GM12878 (cell line): ENCODE results near the gene MFSD8. TPM values are rescaled to one million over a fixed set of nuclear protein-coding genes. Genes with fewer than 3 reads are reported as not detected.

ENCODE experiments used
- ASH2L ChIP-seq: fragments of 300-600, 200-600 bp; sonication (generic); IDR thresholded peaks from 2 replicates; pipeline ENCODE4 v1.6.1; 2017; ENCODE audit warnings: low read depth, mild to moderate bottlenecking, borderline replicate concordance
- CBX5 ChIP-seq: sonication (generic); IDR thresholded peaks from 2 replicates; pipeline ENCODE4 v1.6.1; 2016; ENCODE audit warnings: low read depth, moderate library complexity, mild to moderate bottlenecking, inconsistent platforms
- DPF2 ChIP-seq: fragments of 450-650 bp; IDR thresholded peaks from 2 replicates; pipeline ENCODE4 v1.6.1; 2017; ENCODE audit warnings: mild to moderate bottlenecking
- FOXK2 ChIP-seq: fragments of 450-650 bp; IDR thresholded peaks from 2 replicates; pipeline ENCODE4 v1.6.1; 2017; ENCODE audit warnings: mild to moderate bottlenecking, moderate library complexity
- HCFC1 ChIP-seq: fragments of 150-350 bp; IDR thresholded peaks from 2 replicates; pipeline ENCODE4 v1.6.1; 2014; ENCODE audit warnings: low read length
- KAT2A ChIP-seq: conservative IDR thresholded peaks from 2 replicates; pipeline ENCODE4 v1.6.1; 2011; ENCODE audit warnings: low read depth, low read length; ENCODE audit not compliant: control insufficient read depth
- MEF2B ChIP-seq: fragments of 450-650 bp; IDR thresholded peaks from 2 replicates; pipeline ENCODE4 v1.6.1; 2018; ENCODE audit warnings: mild to moderate bottlenecking, moderate library complexity; ENCODE audit not compliant: partially characterized antibody, poor library complexity, severe bottlenecking
- MXI1 ChIP-seq: fragments of 150-350 bp; IDR thresholded peaks from 2 replicates; pipeline ENCODE4 v1.6.1; 2011; ENCODE audit warnings: low read depth, mild to moderate bottlenecking, inconsistent platforms, low read length, improper control_type of control experiment
- PAX8 ChIP-seq: fragments of 450-650 bp; IDR thresholded peaks from 2 replicates; pipeline ENCODE4 v1.6.1; 2017; ENCODE audit warnings: mild to moderate bottlenecking, moderate library complexity
- POLR2AphosphoS2 ChIP-seq: IDR thresholded peaks from 2 replicates; pipeline ENCODE4 v1.6.1; 2011; ENCODE audit warnings: low read depth, mild to moderate bottlenecking, low read length, improper control_type of control experiment, moderate library complexity
- RBBP5 ChIP-seq: fragments of 200-600 bp; sonication (generic); conservative IDR thresholded peaks from 2 replicates; pipeline ENCODE4 v1.6.1; 2016
- RELA ChIP-seq: fragments of 450-650 bp; IDR thresholded peaks from 2 replicates; pipeline ENCODE4 v1.8.0; 2014; ENCODE audit warnings: borderline replicate concordance; ENCODE audit not compliant: partially characterized antibody
- RUNX3 ChIP-seq: IDR thresholded peaks from 2 replicates; pipeline ENCODE4 v1.6.1; 2012; ENCODE audit warnings: low read length, inconsistent platforms
- SREBF1 ChIP-seq: IDR thresholded peaks from 2 replicates; pipeline ENCODE4 v1.6.1; 2012; ENCODE audit warnings: mild to moderate bottlenecking, low read length
- SRF ChIP-seq, 2 experiments: IDR thresholded peaks; 2 replicates each; pipeline ENCODE4 v1.6.1; 2011; ENCODE audit warnings: low read depth in 2 of 2, low read length in 2 of 2, mild to moderate bottlenecking in 1 of 2, moderate library complexity in 1 of 2
- STAT1 ChIP-seq: fragments of 450-650 bp; conservative IDR thresholded peaks from 2 replicates; pipeline ENCODE4 v1.6.1; 2014; ENCODE audit warnings: antibody characterized with exemption, mild to moderate bottlenecking
- TAF1 ChIP-seq: IDR thresholded peaks from 2 replicates; pipeline ENCODE4 v1.6.1; 2011; ENCODE audit warnings: mild to moderate bottlenecking, low read depth, low read length, borderline replicate concordance
- TCF12 ChIP-seq: IDR thresholded peaks from 2 replicates; pipeline ENCODE4 v1.6.1; 2011; ENCODE audit warnings: low read depth, mild to moderate bottlenecking, low read length
- WRNIP1 ChIP-seq: IDR thresholded peaks from 2 replicates; pipeline ENCODE4 v1.6.1; 2011; ENCODE audit warnings: low read depth, low read length, improper control_type of control experiment, borderline replicate concordance
- ZNF274 ChIP-seq: IDR thresholded peaks from one replicate; pipeline ENCODE4 v1.8.0; 2011; ENCODE audit not compliant: insufficient read length, insufficient read depth
- polyA plus RNA-seq, 11 experiments: library from polyadenylated mRNA; depleted of rRNA in 4 of 11; unstranded in 6 of 11; stranded (reverse) in 5 of 11; fragments of >200 nt; fragmentation: Nextera tagmentation in 4 of 11; fragmentation: Illumina TruSeq in 1 of 11; extraction: Ambion mirVana in 4 of 11; extraction: Trizol in 1 of 11; gene quantifications; 1 replicate in 1 of 11; 2 replicates in 10 of 11; pipeline versions ENCODE4 v1.2.1 to v1.2.3, GENCODE V29; 2011 to 2016; ENCODE audit warnings: inconsistent platforms in 2 of 11, missing spikeins in 2 of 11, low read depth in 1 of 11
- total RNA-seq, 4 experiments: library from RNA; depleted of rRNA in 3 of 4; stranded (reverse); fragments of >200 nt in 3 of 4; fragmentation: Illumina TruSeq in 1 of 4; extraction: Trizol in 1 of 4; gene quantifications; 2 replicates each; pipeline versions ENCODE4 v1.2.1 to v1.2.3, GENCODE V29; 2013 to 2021
- TF ChIP-seq, protein P1 (sequence below): IDR thresholded peaks from 2 replicates; pipeline ENCODE4 v1.6.1; 2012; ENCODE audit warnings: mild to moderate bottlenecking, low read depth, low read length
- TF ChIP-seq, protein P2 (sequence below): fragments of 450-650 bp; IDR thresholded peaks from 2 replicates; pipeline ENCODE4 v1.6.1; 2017; ENCODE audit warnings: mild to moderate bottlenecking, low read depth, inconsistent platforms; ENCODE audit not compliant: poor library complexity, severe bottlenecking
- TF ChIP-seq, protein P3 (sequence below): fragments of 150-350 bp; IDR thresholded peaks from 2 replicates; pipeline ENCODE4 v1.6.1; 2016; ENCODE audit warnings: low read depth, low read length

Gene MFSD8
- total and polyA plus RNA-seq, 10 of the 15 experiments (the other 5 are each of a cell fraction or from before 2014, with no cell fraction given), result 12.7 to 29.9 (median 18.4) TPM

DNA sequence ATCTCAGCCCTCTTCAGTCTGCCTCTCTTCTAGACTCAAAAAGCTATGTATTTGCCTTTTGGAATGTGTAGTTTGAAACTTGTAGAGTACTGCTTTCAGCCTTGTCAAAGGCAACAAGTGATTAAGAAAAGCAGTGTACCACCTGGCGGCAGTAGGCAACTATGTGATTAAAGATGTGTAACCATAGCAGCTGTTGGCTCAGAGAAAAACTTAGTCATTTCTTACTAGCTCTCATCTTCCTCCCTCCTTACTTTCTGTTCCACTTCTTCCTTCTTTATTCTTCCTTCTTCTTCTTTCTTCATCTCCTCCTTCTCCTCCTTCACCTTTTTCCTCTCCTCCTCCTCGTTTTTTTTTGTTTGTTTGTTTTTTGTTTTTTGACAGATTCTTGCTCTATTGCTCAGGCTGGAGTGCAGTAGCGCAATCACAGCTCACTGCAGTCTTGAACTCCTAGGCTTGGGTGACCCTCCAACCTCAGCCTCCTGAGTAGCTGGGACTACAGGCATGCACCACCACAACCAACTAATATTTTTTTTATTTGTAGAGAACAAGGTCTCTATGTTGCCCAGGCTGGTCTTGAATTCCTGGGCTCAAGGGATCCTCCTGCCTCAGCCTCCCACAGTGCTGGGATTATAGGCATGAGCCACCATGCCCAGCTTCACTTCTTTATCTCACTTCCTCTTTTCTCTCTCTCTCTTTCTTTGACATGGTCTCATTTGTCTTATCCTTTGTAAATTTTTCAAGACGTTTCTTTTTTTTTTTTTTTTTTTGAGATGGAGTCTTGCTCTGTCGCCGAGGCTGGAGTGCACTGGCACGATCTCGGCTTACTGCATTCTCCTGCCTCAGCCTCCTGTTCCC, 32.8 kb upstream of the MFSD8 start (continued):
- TF ChIP-seq, protein P1, sequence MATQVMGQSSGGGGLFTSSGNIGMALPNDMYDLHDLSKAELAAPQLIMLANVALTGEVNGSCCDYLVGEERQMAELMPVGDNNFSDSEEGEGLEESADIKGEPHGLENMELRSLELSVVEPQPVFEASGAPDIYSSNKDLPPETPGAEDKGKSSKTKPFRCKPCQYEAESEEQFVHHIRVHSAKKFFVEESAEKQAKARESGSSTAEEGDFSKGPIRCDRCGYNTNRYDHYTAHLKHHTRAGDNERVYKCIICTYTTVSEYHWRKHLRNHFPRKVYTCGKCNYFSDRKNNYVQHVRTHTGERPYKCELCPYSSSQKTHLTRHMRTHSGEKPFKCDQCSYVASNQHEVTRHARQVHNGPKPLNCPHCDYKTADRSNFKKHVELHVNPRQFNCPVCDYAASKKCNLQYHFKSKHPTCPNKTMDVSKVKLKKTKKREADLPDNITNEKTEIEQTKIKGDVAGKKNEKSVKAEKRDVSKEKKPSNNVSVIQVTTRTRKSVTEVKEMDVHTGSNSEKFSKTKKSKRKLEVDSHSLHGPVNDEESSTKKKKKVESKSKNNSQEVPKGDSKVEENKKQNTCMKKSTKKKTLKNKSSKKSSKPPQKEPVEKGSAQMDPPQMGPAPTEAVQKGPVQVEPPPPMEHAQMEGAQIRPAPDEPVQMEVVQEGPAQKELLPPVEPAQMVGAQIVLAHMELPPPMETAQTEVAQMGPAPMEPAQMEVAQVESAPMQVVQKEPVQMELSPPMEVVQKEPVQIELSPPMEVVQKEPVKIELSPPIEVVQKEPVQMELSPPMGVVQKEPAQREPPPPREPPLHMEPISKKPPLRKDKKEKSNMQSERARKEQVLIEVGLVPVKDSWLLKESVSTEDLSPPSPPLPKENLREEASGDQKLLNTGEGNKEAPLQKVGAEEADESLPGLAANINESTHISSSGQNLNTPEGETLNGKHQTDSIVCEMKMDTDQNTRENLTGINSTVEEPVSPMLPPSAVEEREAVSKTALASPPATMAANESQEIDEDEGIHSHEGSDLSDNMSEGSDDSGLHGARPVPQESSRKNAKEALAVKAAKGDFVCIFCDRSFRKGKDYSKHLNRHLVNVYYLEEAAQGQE, result no peak
- no peak for TF ChIP-seq PAX8
- TF ChIP-seq RBBP5, result no peak
- TF ChIP-seq, protein P2, sequence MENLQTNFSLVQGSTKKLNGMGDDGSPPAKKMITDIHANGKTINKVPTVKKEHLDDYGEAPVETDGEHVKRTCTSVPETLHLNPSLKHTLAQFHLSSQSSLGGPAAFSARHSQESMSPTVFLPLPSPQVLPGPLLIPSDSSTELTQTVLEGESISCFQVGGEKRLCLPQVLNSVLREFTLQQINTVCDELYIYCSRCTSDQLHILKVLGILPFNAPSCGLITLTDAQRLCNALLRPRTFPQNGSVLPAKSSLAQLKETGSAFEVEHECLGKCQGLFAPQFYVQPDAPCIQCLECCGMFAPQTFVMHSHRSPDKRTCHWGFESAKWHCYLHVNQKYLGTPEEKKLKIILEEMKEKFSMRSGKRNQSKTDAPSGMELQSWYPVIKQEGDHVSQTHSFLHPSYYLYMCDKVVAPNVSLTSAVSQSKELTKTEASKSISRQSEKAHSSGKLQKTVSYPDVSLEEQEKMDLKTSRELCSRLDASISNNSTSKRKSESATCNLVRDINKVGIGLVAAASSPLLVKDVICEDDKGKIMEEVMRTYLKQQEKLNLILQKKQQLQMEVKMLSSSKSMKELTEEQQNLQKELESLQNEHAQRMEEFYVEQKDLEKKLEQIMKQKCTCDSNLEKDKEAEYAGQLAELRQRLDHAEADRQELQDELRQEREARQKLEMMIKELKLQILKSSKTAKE, result no peak
- no peak for TF ChIP-seq STAT1
- no peak for TF ChIP-seq KAT2A
- no peak for TF ChIP-seq FOXK2
- no peak for TF ChIP-seq ASH2L
- peak; percentile 76; the same call in 1 of the 2 replicates for TF ChIP-seq TCF12
- TF ChIP-seq WRNIP1, result no peak
- no peak for TF ChIP-seq SRF (IDR thresholded peaks at IDR 0.05; ENCODE audit: low read depth in 2 of 2, low read length in 2 of 2)
- no peak for TF ChIP-seq SREBF1
- no peak for TF ChIP-seq MXI1
- TF ChIP-seq HCFC1, result no peak
- no peak for TF ChIP-seq CBX5
- TF ChIP-seq, protein P3, sequence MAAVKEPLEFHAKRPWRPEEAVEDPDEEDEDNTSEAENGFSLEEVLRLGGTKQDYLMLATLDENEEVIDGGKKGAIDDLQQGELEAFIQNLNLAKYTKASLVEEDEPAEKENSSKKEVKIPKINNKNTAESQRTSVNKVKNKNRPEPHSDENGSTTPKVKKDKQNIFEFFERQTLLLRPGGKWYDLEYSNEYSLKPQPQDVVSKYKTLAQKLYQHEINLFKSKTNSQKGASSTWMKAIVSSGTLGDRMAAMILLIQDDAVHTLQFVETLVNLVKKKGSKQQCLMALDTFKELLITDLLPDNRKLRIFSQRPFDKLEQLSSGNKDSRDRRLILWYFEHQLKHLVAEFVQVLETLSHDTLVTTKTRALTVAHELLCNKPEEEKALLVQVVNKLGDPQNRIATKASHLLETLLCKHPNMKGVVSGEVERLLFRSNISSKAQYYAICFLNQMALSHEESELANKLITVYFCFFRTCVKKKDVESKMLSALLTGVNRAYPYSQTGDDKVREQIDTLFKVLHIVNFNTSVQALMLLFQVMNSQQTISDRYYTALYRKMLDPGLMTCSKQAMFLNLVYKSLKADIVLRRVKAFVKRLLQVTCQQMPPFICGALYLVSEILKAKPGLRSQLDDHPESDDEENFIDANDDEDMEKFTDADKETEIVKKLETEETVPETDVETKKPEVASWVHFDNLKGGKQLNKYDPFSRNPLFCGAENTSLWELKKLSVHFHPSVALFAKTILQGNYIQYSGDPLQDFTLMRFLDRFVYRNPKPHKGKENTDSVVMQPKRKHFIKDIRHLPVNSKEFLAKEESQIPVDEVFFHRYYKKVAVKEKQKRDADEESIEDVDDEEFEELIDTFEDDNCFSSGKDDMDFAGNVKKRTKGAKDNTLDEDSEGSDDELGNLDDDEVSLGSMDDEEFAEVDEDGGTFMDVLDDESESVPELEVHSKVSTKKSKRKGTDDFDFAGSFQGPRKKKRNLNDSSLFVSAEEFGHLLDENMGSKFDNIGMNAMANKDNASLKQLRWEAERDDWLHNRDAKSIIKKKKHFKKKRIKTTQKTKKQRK, result no peak
- no peak for TF ChIP-seq MEF2B
- TF ChIP-seq ZNF274, result no peak
- TF ChIP-seq RUNX3, result no peak
- no peak for TF ChIP-seq TAF1
- no peak for TF ChIP-seq RELA
- TF ChIP-seq DPF2, result no peak
- TF ChIP-seq POLR2AphosphoS2, result no peak
